Stimulated activated effector memory CD8-positive, alpha-beta T cell treated with anti-CD3 and anti-CD28 coated beads, Interleukin-12 subunit alpha, Interleukin-12 subunit beta, amount 100 ng/mL, for 72 hours (primary cell): ENCODE results near the gene LCN10.

ENCODE experiments used
- ATAC-seq: fragments of 150-1000 bp; cut with Tn5 transposase; 2 replicates; pipeline ENCODE4 v1.10.0; 2021
- DNase-seq, 2 donors: peaks; one replicate each; pipeline ENCODE4 v3.0.0; 2021 to 2022; ENCODE audit warnings: low spot score in 2 of 2
- H3K27ac Mint-ChIP-seq: one replicate; pipeline ENCODE4 v1.8.0; 2022; ENCODE audit warnings: mild to moderate bottlenecking, mixed read lengths
- H3K36me3 Mint-ChIP-seq: one replicate; pipeline ENCODE4 v1.8.0; 2022; ENCODE audit warnings: mild to moderate bottlenecking, mixed read lengths
- H3K4me1 Mint-ChIP-seq: one replicate; pipeline ENCODE4 v1.8.0; 2022; ENCODE audit warnings: mixed read lengths
- H3K4me3 Mint-ChIP-seq: one replicate; pipeline ENCODE4 v1.8.0; 2022; ENCODE audit warnings: mild to moderate bottlenecking, mixed read lengths
- H3K9me3 Mint-ChIP-seq: one replicate; pipeline ENCODE4 v1.8.0; 2022; ENCODE audit warnings: mixed read lengths

LCN10 gene

DNA sequence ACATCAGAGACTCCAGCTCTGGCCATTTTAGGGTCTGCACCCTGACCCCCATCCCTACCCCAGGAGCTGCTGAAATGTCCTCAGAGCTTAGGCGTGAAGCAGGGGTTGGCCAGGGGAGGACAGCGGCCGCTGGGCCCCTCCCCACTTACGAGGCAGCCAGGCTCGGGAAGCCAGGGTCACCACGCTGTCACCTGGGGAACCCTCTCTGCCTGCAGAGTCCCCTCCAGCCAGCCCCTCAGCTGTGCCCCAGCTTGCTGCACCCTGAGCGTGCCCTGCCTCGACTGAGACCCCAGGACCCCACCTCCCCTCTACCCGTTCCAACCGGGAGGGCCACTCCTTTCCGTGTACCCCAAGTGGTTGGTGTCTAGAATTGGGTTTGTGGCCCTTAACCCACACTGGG lies 2.7 kb downstream of the LCN10 start:
- Mint-ChIP-seq H3K4me3 (no peak overlapping the region), H3K4me1 (peaks cover 8% of the 10 kb centered on the region), H3K27ac (no peak overlapping the region), H3K9me3 (no peaks in the 10 kb centered on the region), H3K36me3 (no peaks in the 10 kb centered on the region)
- DNase-seq, result no peak
- ATAC-seq, result no peak

DNA sequence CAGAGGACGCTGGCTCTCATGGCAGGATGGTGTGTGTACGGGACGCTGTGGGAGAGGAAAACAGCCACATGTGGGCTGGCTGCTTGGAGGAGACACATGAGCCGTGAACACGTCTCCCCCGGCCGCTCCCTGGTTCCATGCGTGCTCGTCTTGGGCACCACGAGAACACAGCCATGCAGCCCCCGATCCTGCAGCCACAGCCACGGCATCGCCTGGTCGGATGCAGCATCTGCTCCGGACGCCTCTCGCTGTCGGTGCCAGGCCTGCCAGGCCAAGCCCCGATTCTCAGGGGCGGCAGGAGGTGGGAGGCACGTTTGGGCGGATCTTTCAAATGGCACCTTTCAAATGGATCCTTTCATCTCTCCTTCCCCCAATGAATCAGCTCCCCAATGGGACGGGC lies 3.2 kb downstream of the LCN10 start:
- no peak overlapping the region for H3K27ac Mint-ChIP-seq
- H3K36me3 Mint-ChIP-seq, result no peaks in the 10 kb centered on the region
- ATAC-seq, result no peak
- peaks cover 8% of the 10 kb centered on the region for H3K4me1 Mint-ChIP-seq
- no peaks in the 10 kb centered on the region for H3K9me3 Mint-ChIP-seq
- no peak for DNase-seq
- no peak overlapping the region for H3K4me3 Mint-ChIP-seq

- DNase-seq, result no peak
- Mint-ChIP-seq H3K4me1 (peaks cover 8% of the 10 kb centered on the region), H3K27ac (no peak overlapping the region)
Measured at GRCh38 chr9:136738960-136739359, 3.8 kb downstream of the LCN10 start.

GRCh38 chr9:136735812-136736480 lies 6.8 kb downstream of the LCN10 start:
- ATAC-seq (no peak), DNase-seq (no peak)
- no peak overlapping the region for H3K4me3 Mint-ChIP-seq
- peaks cover 6% of the 10 kb centered on the region for H3K4me1 Mint-ChIP-seq
- H3K27ac Mint-ChIP-seq, result no peak overlapping the region
- H3K9me3 Mint-ChIP-seq, result no peaks in the 10 kb centered on the region
- H3K36me3 Mint-ChIP-seq, result no peaks in the 10 kb centered on the region

More at GRCh38 chr9:136738960-136739359, 3.8 kb downstream of the LCN10 start:
- H3K4me3 Mint-ChIP-seq, result no peak overlapping the region
- no peaks in the 10 kb centered on the region for H3K9me3 Mint-ChIP-seq
- ATAC-seq, result no peak
- H3K36me3 Mint-ChIP-seq, result no peaks in the 10 kb centered on the region

DNA sequence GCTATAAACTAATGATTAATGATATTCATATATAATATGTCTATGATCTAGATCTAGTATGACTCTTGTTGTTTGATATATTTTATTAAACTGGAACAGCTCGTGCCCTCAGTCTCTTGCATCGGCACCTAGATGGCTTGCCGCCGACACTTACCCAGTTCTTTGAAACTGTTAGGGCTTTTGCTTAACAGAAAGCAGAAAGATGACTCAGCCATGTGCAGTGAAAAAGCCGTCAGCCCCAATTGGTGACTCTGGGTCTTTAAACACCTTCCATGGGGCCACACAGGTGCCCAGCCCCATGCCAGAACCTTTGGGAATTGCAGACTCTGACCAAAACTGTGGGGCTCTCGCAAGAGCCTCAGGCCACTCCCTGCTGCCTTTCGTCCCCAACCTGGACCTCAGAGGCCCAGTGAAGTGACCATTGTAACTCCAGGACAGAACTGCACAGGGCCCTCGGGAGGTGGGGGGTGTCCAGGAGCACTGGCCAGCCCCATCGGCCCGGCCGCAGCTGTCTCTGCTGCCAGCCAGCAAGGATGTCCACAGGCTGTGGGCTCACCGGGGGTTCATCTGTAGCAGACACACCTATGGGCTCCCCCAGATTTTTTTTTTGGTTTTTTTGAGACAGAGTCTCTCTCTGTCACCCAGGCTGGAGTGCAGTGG lies 7.8 kb downstream of the LCN10 start:
- Mint-ChIP-seq H3K4me3 (no peak overlapping the region), H3K9me3 (no peaks in the 10 kb centered on the region), H3K4me1 (peaks cover 6% of the 10 kb centered on the region), H3K27ac (no peak overlapping the region), H3K36me3 (no peaks in the 10 kb centered on the region)
- DNase-seq, result no peak
- ATAC-seq, result peak; percentile 56

GRCh38 chr9:136733611-136734010 lies 9.1 kb downstream of the LCN10 start:
- Mint-ChIP-seq H3K4me3 (no peak overlapping the region), H3K4me1 (peaks cover 6% of the 10 kb centered on the region), H3K36me3 (peaks cover 2% of the 10 kb centered on the region), H3K9me3 (no peaks in the 10 kb centered on the region), H3K27ac (no peak overlapping the region)
- ATAC-seq (no peak), DNase-seq (no peak)

DNA sequence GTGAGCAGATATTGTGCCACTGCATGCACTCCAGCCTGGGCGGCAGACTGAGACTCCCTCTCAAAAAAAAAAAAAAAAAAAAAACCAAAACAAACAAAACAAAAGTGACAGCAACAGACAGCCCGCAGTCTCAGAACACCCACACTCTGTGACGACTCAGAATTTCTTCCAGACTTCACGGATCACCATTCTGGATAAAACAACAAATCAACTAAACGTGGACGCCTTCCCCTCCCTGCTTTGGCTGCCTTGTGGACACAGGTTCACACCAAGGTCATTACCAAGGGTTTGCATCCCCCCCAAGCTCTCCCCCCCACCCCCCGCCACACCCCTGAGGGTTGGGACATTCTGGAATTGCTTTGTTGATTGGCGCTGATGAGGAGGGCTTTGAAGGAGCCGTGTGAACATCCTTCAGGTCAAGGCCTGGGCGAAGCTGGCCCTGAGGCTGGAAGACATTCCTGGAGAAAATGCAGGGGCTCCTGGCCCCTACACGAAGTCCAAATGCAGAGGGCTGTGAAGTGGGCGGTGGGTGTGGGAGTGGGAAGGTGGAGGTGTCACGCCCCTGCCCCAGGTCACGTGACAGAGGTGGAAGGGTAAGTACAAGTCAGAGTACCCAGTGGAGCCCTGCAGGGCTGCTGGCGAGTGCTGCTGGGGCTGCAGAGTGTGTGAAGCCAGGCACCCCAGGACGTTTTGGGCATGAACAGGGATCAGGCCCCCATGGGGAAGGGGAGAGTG lies 10.1 kb downstream of the LCN10 start:
- Mint-ChIP-seq H3K9me3 (no peaks in the 10 kb centered on the region), H3K4me1 (peaks cover 6% of the 10 kb centered on the region), H3K27ac (no peak overlapping the region), H3K4me3 (no peak overlapping the region), H3K36me3 (peaks cover 12% of the 10 kb centered on the region)
- DNase-seq (no peak), ATAC-seq (no peak)

- H3K36me3 Mint-ChIP-seq, result peaks cover 38% of the 10 kb centered on the region
- H3K4me3 Mint-ChIP-seq, result peak overlapping the region; percentile 90
- H3K4me1 Mint-ChIP-seq, result peaks cover 16% of the 10 kb centered on the region
- DNase-seq, result no peak
- H3K27ac Mint-ChIP-seq, result no peak overlapping the region
- ATAC-seq, result no peak
- H3K9me3 Mint-ChIP-seq, result no peaks in the 10 kb centered on the region
Measured at GRCh38 chr9:136729926-136730325, 12.8 kb downstream of the LCN10 start.

- ATAC-seq, result no peak
Measured at GRCh38 chr9:136729144-136729543, 13.6 kb downstream of the LCN10 start.

GRCh38 chr9:136728548-136729123 lies 14.1 kb downstream of the LCN10 start:
- H3K36me3 Mint-ChIP-seq, result peaks cover 51% of the 10 kb centered on the region
- peaks cover 26% of the 10 kb centered on the region for H3K4me1 Mint-ChIP-seq
- H3K4me3 Mint-ChIP-seq, result peak overlapping the region; percentile 90
- ATAC-seq, result peak; percentile 17
- no peak for DNase-seq
- H3K27ac Mint-ChIP-seq, result peak overlapping the region; percentile 96
- H3K9me3 Mint-ChIP-seq, result no peaks in the 10 kb centered on the region

More at GRCh38 chr9:136729144-136729543, 13.6 kb downstream of the LCN10 start:
- Mint-ChIP-seq H3K27ac (no peak overlapping the region), H3K9me3 (no peaks in the 10 kb centered on the region), H3K4me1 (peaks cover 21% of the 10 kb centered on the region), H3K4me3 (peak overlapping the region; percentile 90), H3K36me3 (peaks cover 46% of the 10 kb centered on the region)
- DNase-seq, result no peak

DNA sequence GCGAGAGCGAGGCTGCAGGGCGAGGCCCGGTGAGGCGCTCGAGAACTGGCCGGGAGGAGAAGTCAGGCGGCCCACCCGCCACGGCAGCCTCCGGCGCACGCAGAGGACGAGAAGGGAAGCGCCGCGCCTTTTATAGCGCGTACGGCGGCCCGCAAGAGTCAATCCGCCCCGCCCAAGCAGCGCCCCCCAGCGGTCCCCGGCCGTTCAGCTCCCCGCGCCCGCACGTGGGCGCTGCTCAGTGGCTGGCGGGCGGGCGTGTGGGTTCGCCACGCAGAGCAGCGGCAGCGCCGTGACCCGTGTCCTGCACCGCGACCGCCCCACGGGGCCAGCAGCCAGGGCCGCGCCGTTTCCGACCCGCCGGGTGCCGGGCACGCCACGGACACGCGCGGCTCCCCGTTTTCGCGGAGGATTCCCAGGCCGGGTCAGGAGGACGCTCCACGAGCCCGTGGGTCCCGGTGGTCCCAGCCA lies 14.6 kb downstream of the LCN10 start:
- ATAC-seq (peak; percentile 85), DNase-seq (peak; percentile 95 to 98)
- Mint-ChIP-seq H3K4me1 (peaks cover 29% of the 10 kb centered on the region), H3K36me3 (peaks cover 56% of the 10 kb centered on the region), H3K9me3 (no peaks in the 10 kb centered on the region), H3K4me3 (peak overlapping the region; percentile 90), H3K27ac (peak overlapping the region; percentile 96)

- peak; percentile 51 for ATAC-seq
- Mint-ChIP-seq H3K4me3 (peak overlapping the region; percentile 90), H3K9me3 (no peaks in the 10 kb centered on the region), H3K36me3 (peaks cover 69% of the 10 kb centered on the region), H3K4me1 (peaks cover 22% of the 10 kb centered on the region), H3K27ac (peak overlapping the region; percentile 96)
- no peak for DNase-seq
Measured at GRCh38 chr9:136726631-136727191, 16.0 kb downstream of the LCN10 start.

- Mint-ChIP-seq H3K9me3 (no peaks in the 10 kb centered on the region), H3K36me3 (peaks cover 72% of the 10 kb centered on the region), H3K4me1 (peaks cover 26% of the 10 kb centered on the region), H3K27ac (peak overlapping the region; percentile 96), H3K4me3 (peak overlapping the region; percentile 90)
- DNase-seq, result no peak
- no peak for ATAC-seq
Measured at GRCh38 chr9:136726118-136726517, 16.6 kb downstream of the LCN10 start.

GRCh38 chr9:136725612-136726011 lies 17.1 kb downstream of the LCN10 start:
- DNase-seq (no peak), ATAC-seq (no peak)
- no peak overlapping the region for H3K27ac Mint-ChIP-seq
- peaks cover 77% of the 10 kb centered on the region for H3K36me3 Mint-ChIP-seq
- peak overlapping the region; percentile 90 for H3K4me3 Mint-ChIP-seq
- no peaks in the 10 kb centered on the region for H3K9me3 Mint-ChIP-seq
- H3K4me1 Mint-ChIP-seq, result peaks cover 28% of the 10 kb centered on the region

DNA sequence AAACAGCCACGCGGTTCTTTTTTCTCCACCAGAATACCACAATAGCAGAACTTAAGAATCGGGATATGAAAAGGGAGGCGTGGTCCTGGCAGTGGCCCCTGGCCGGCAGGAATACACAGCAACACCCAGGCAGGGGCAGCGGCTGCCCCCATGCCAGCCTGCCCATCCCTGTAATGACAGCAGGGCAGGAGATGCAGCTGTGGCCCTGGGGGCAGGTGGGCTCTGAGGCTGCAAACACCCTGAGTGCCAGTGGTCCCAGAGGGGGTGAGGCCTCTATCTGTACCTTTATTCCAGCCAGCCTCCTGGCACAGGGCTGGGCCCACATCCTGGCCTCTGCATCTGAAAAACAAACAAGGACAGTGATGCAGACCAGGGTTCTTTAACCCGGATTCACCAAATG lies 18.0 kb downstream of the LCN10 start:
- DNase-seq (no peak), ATAC-seq (no peak)
- Mint-ChIP-seq H3K27ac (no peak overlapping the region), H3K9me3 (no peaks in the 10 kb centered on the region), H3K4me3 (no peak overlapping the region), H3K36me3 (peaks cover 80% of the 10 kb centered on the region), H3K4me1 (peaks cover 28% of the 10 kb centered on the region)
